ENCODE results near the gene GRM4.
"Not testable (repeated sequence)": the region's sequence is repeated elsewhere in the genome, so short reads cannot be mapped to it uniquely, and the experiment has no call there.

Gene GRM4

GRCh38 chr6:34027445-34027936 lies 118.4 kb downstream of the GRM4 start:
- DNase-seq (ENCODE audit: low read depth in 1 of 2, low spot score in 1 of 2) = peak; percentile 45 to 57

- DNase-seq (ENCODE audit: low read depth in 1 of 2, low spot score in 1 of 2) = no peak
Measured at GRCh38 chr6:34025861-34026260, 120.0 kb downstream of the GRM4 start.

GRCh38 chr6:34025112-34025807 lies 120.6 kb downstream of the GRM4 start:
- DNase-seq (ENCODE audit: low read depth in 1 of 2, low spot score in 1 of 2) = no peak

DNA sequence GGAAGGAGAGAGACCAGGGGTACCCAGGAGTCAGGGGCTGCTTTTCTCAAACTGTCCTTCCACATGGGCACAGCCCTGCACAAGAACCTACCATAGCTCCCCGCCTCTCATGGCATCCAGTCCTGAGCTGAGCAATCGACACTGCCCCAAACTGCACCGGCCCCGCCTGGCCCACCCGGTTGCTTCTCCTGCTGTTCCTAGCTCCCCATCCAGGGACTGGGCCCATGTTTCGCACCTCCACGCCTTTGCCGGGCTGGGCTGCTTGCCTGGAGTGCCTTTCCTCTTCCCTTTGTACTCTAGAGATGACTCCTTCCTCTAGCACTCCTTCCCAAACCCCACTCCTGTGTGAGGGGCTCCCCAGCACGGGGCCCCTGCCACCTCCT lies 123.0 kb downstream of the GRM4 start:
- no peak for DNase-seq (ENCODE audit: low read depth in 1 of 2, low spot score in 1 of 2)

DNA sequence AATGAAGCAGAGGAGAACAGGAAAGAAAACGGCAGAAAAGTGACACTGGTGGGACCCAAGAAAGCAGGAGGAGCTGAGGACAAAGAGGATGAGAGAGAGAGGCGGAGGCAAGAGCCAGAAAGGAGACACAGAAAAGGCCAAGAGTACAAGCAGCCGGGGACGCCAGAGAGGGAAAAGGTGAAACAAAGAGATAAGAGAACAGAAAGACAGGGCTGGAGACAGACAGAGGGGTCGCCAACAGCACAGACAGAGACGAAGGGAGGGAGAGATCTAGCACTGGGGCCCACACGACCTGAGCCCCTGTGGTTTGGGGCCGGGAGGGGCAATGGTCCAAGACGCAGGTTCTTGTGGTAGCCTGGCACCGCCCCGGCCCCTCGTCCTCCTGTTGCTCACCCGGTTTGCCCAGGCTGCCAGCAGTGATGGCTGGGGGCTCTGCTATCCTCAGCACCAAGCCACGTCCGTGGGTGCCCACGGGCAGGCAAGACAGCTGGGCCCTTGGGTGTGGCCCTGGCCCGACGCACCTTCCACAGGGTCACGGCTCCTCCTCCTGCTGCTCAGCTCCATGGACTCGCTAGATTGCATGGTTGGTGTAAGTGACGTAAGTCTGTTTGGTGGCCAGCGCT lies 123.5 kb downstream of the GRM4 start:
- no peak for DNase-seq (ENCODE audit: low read depth in 1 of 2, low spot score in 1 of 2)

DNA sequence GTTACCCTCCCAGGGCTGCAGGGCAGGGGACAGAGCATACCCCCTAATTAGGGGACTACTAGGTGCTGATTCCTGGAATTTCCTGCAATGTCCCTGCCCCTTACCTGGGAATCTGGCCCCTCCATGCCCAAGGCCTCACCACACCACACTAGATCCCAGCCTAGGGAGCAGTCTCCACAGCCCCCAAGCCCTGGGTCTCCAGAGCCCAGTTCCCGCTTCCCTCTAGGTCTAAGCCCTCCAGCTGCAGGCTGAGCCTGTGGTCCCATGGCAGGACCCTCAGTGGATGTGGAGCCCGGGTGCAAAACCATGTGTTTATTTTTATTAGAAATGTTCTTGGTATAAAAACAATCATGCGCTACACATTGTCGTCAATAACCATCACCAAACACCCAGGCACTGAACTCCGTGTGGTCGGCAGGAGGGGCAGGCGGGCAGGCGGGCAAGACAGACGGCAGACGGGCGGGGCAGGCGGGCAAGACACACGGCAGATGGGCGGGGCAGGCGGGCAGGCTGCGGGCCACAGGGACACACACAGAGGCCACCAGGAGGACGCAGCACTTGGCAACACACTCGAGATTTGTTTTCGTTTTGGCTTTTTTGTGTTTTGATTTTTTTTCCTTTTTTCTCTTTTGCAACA lies 124.2 kb downstream of the GRM4 start:
- DNase-seq (ENCODE audit: low read depth in 1 of 2, low spot score in 1 of 2) = no peak

GRCh38 chr6:34020807-34021553 lies 124.9 kb downstream of the GRM4 start:
- DNase-seq (ENCODE audit: low read depth in 1 of 2, low spot score in 1 of 2) = no peak

GRCh38 chr6:34020278-34020677 lies 125.6 kb downstream of the GRM4 start:
- no peak for DNase-seq (ENCODE audit: low read depth in 1 of 2, low spot score in 1 of 2)

DNA sequence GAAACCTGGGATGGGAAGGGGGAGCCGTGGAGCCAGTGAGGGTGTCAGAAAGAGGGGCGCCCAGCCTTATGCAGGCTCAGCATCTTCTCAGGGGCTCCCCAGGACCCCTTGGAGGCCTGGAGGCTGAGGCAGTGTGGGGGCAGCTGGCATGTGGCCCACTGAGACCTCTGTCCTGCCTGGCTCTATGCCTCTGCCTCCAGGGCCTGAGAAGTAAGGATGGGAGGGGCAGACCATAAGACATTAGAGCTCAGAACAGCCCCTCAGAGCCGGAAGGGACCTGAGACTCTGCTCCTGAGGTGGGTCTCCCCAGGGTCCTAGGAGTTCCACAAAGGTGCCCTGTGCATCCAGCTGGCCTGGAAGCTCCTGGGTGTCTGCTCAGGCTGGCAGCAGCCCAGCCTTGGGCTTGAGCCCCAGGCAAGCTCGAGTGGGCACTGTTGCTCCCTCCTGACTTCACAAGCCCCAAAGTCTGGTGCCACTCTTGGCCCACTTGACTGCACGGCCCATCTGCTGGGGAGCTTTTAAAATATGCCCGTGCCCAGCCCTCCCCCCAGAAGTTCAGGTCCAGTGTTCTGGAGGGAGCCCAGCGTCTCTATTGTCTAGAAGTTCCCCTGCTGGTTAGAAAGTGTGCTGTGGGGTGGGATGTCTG lies 126.8 kb downstream of the GRM4 start:
- DNase-seq (ENCODE audit: low read depth in 1 of 2, low spot score in 1 of 2) = no peak

- DNase-seq (ENCODE audit: low read depth in 1 of 2, low spot score in 1 of 2) = no peak
Measured at GRCh38 chr6:34018026-34018425, 127.9 kb downstream of the GRM4 start.

GRCh38 chr6:34017106-34017805 lies 128.6 kb downstream of the GRM4 start:
- DNase-seq (ENCODE audit: low read depth in 1 of 2, low spot score in 1 of 2) = no peak

- not testable (repeated sequence) for DNase-seq (ENCODE audit: low read depth in 1 of 2, low spot score in 1 of 2)
Measured at GRCh38 chr6:34016573-34016972, 129.3 kb downstream of the GRM4 start.

GRCh38 chr6:34015586-34015985 lies 130.3 kb downstream of the GRM4 start:
- DNase-seq (ENCODE audit: low read depth in 1 of 2, low spot score in 1 of 2) = no peak

DNA sequence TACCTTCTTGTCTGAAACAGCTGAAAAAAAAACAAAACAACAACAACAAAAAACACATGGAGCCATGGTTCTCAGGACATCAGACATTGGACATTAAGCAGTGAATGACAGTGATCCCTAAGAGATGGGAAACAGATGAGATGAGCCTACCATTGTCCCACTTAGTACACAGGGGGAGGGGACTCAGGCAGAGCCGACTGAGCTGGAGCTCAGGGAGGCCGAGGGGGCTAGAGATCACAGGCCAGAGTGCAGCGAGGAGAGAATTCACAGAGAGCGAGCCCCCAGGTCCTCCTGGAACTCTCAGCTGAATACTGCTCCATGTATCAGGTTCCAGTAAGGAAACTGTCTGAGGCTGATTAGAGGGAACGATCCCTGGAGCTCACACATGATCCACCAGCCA lies 134.6 kb downstream of the GRM4 start:
- DNase-seq (ENCODE audit: low read depth in 1 of 2, low spot score in 1 of 2) = no peak

GRCh38 chr6:34005901-34006531 lies 139.9 kb downstream of the GRM4 start:
- DNase-seq (ENCODE audit: low read depth in 1 of 2, low spot score in 1 of 2) = no peak

- no peak for DNase-seq (ENCODE audit: low read depth in 1 of 2, low spot score in 1 of 2)
Measured at GRCh38 chr6:34004706-34005105, 141.2 kb downstream of the GRM4 start.

DNA sequence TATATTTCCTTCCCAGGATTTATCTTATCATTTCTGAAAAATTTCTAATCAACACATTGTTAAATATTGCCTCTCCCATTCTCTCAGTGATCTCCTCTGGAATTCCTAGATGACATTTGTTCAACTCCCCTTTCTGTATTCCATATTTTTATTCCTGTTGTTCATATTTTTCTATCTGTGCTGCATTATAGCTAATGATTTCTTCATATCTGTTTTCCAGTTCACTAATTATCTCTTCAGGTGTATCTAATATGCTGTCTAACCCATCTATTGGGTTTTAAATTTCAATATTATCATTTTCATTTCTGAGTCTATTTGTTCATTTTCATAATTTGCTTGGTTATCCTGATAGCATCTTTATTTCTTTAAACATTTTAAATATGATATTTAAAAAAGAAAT lies 141.9 kb downstream of the GRM4 start:
- DNase-seq (ENCODE audit: low read depth in 1 of 2, low spot score in 1 of 2) = no peak

- DNase-seq (ENCODE audit: low read depth in 1 of 2, low spot score in 1 of 2) = no peak
Measured at GRCh38 chr6:34001706-34002621, 143.9 kb downstream of the GRM4 start.

DNA sequence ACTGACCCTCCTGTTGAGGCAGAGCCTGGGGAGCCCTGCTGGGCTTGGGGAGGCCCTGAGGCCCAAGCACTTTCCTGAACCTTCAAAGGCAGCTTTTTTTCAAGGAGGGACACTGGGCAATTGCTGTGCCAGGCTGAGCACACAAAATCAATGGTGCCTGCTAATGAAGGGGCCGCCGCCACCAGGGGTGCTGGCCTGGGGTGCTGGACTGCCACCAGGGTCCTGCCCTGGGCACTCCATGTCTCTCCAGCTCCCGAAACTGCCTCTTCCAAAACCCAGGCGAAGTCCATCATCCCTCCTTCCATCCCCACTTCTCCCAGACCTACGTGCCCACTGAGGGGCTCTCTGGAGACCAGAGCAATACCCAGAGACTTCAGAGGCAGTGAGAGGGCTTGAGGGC lies 145.6 kb downstream of the GRM4 start:
- DNase-seq (ENCODE audit: low read depth in 1 of 2, low spot score in 1 of 2) = no peak
